CD4-positive, alpha-beta T cell (primary cell): ENCODE results near the gene MAPKBP1. TPM values are rescaled to one million over a fixed set of nuclear protein-coding genes. Genes with fewer than 3 reads are reported as not detected.
"Not testable (repeated sequence)": the region's sequence is repeated elsewhere in the genome, so short reads cannot be mapped to it uniquely, and the experiment has no call there.

Source experiments
- ATAC-seq: fragments of 200-7000 bp; cut with Tn5 transposase; one replicate; pipeline ENCODE4 v1.10.0; 2022; ENCODE audit warnings: mild to moderate bottlenecking; ENCODE audit not compliant: poor library complexity
- CTCF ChIA-PET: fragments of 350-600 bp; sonication (Branson Sonifier 250); formaldehyde crosslinking; loops from one replicate; lab custom pipeline; 2021; ENCODE audit warnings: antibody characterized with exemption, inconsistent platforms; lab: Charles Lee
- POLR2A ChIA-PET: fragments of 350-600 bp; sonication (Branson Sonifier 250); formaldehyde crosslinking; loops from one replicate; lab custom pipeline; 2021; ENCODE audit warnings: antibody characterized with exemption, inconsistent platforms; lab: Charles Lee
- DNase-seq, 14 experiments: peaks; one replicate each; pipeline ENCODE4 v3.0.0-alpha.2; 2013 to 2020; ENCODE audit warnings: mixed read lengths in 2 of 14
- H3K27ac ChIP-seq, 2 donors: one replicate each; pipeline versions ENCODE4 v1.5.1 to v1.7.0; 2013; ENCODE audit warnings: low read length in 2 of 2, low read depth in 1 of 2, mild to moderate bottlenecking in 1 of 2
- H3K27me3 ChIP-seq, 2 experiments: 1 replicate in 1 of 2; 2 replicates in 1 of 2; pipeline versions ENCODE4 v1.6.1 to v1.7.0; 2013; ENCODE audit warnings: low read length in 2 of 2, control low read depth in 1 of 2, mild to moderate bottlenecking in 1 of 2, moderate library complexity in 1 of 2; ENCODE audit not compliant: insufficient read depth in 2 of 2, control insufficient read depth in 1 of 2
- H3K36me3 ChIP-seq: one replicate; pipeline ENCODE4 v1.6.1; 2013; ENCODE audit warnings: low read length, control low read depth; ENCODE audit not compliant: insufficient read depth
- H3K4me1 ChIP-seq: one replicate; pipeline ENCODE4 v1.6.1; 2013; ENCODE audit warnings: low read length, control low read depth; ENCODE audit not compliant: insufficient read depth
- H3K4me3 ChIP-seq: one replicate; pipeline ENCODE4 v1.5.1; 2013; ENCODE audit warnings: mild to moderate bottlenecking, low read length, moderate library complexity
- H3K9me3 ChIP-seq, 2 experiments: 1 replicate in 1 of 2; 2 replicates in 1 of 2; pipeline versions ENCODE4 v1.6.1 to v1.7.0; 2013; ENCODE audit warnings: low read length in 2 of 2, mild to moderate bottlenecking in 2 of 2, control low read depth in 1 of 2, moderate library complexity in 1 of 2; ENCODE audit not compliant: control insufficient read depth in 1 of 2, insufficient read depth in 1 of 2
- H3K27ac Mint-ChIP-seq: one replicate; pipeline ENCODE4 v1.8.0; 2020; ENCODE audit warnings: mixed read lengths
- H3K27me3 Mint-ChIP-seq: one replicate; pipeline ENCODE4 v1.8.0; 2021; ENCODE audit warnings: mixed read lengths
- H3K36me3 Mint-ChIP-seq: one replicate; pipeline ENCODE4 v1.8.0; 2021; ENCODE audit warnings: low read depth, mixed read lengths
- H3K4me1 Mint-ChIP-seq: one replicate; pipeline ENCODE4 v1.8.0; 2021; ENCODE audit warnings: low read depth, mixed read lengths
- H3K4me3 Mint-ChIP-seq: one replicate; pipeline ENCODE4 v1.8.0; 2020; ENCODE audit warnings: mild to moderate bottlenecking, mixed read lengths
- H3K9me3 Mint-ChIP-seq: one replicate; pipeline ENCODE4 v1.8.0; 2020; ENCODE audit warnings: mixed read lengths
- intact Hi-C, 2 experiments: fragments of 100-400 bp; cut with DNase I in 1 of 2; cut with micrococcal nuclease in 1 of 2; formaldehyde crosslinking; loops; one replicate each; pipeline versions ENCODE4 v1.15.1 to v1.9.0; 2023 to 2025; cut with DNase I, micrococcal nuclease
- total RNA-seq, 174 experiments: library from RNA in 2 of 174; stranded (reverse) in 2 of 174; gene quantifications; one replicate each; pipeline ENCODE4 v1.2.3 and lab custom pipeline; 2021 to 2026
- TF ChIP-seq, protein P1 (sequence below): fragments of 200-600 bp; IDR thresholded peaks from one replicate; pipeline ENCODE4 v1.8.0; 2022; ENCODE audit warnings: antibody characterized with exemption, mild to moderate bottlenecking

Gene MAPKBP1
- total RNA-seq, 2 experiments from 2014 or later = 26.0 to 30.0 TPM

DNA sequence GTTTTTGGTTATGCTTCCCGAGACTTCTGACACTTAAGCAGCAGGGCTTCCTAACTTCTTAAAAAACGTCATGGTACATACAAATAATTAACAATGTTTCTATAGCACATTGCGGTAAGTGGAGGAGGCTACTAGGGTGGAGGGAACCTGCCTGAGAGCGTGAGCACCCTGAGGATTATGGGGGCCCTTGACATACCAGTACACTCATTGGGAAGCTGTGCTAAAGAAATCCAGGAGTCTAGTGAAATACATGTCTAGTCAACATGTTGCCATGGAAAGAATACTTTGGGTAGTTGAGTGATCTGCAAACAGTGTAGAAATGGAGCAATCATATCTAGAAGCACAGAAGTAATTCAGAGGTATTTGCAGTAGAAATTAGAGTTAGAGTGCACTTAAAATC, 39.2 kb upstream of the MAPKBP1 start:
- Mint-ChIP-seq H3K9me3 (no peaks in the 10 kb centered on the region), H3K36me3 (peaks cover 78% of the 10 kb centered on the region), H3K27ac (no peak overlapping the region), H3K27me3 (no peaks in the 10 kb centered on the region), H3K4me1 (no peaks in the 10 kb centered on the region), H3K4me3 (no peak overlapping the region)
- no peak for ATAC-seq
- ChIA-PET CTCF (no interaction called here), POLR2A (no interaction called here)
- no peak for DNase-seq
- no peaks in the 10 kb centered on the region for H3K4me1 ChIP-seq
- no peaks in the 10 kb centered on the region for H3K27me3 ChIP-seq
- TF ChIP-seq, protein P1, sequence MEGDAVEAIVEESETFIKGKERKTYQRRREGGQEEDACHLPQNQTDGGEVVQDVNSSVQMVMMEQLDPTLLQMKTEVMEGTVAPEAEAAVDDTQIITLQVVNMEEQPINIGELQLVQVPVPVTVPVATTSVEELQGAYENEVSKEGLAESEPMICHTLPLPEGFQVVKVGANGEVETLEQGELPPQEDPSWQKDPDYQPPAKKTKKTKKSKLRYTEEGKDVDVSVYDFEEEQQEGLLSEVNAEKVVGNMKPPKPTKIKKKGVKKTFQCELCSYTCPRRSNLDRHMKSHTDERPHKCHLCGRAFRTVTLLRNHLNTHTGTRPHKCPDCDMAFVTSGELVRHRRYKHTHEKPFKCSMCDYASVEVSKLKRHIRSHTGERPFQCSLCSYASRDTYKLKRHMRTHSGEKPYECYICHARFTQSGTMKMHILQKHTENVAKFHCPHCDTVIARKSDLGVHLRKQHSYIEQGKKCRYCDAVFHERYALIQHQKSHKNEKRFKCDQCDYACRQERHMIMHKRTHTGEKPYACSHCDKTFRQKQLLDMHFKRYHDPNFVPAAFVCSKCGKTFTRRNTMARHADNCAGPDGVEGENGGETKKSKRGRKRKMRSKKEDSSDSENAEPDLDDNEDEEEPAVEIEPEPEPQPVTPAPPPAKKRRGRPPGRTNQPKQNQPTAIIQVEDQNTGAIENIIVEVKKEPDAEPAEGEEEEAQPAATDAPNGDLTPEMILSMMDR = no peak
- H3K36me3 ChIP-seq = peaks cover 59% of the 10 kb centered on the region
- no peak overlapping the region for H3K27ac ChIP-seq
- H3K4me3 ChIP-seq = no peak overlapping the region
- intact Hi-C loops = no loop called here
- no peaks in the 10 kb centered on the region for H3K9me3 ChIP-seq

DNA sequence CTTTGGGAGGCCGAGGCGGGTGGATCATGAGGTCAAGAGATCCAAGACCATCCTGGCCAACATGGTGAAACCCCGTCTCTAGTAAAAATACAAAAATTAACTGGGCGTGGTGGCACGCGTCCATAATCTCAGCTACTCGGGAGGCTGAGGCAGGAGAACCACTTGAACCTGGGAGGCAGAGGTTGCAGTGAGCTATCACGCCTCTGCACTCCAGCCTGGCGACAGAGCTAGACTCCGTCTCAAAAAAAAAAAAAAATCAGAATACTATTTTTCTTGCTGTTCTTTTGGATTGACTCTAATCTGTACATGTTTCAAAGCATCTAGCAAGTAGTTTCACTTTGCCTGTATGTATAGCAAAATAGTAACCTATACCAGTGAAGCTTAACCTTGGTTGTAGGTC, 38.8 kb upstream of the MAPKBP1 start:
- H3K4me3 ChIP-seq, ATAC-seq, intact Hi-C loops, CTCF ChIA-PET, H3K4me3 Mint-ChIP-seq, H3K27ac ChIP-seq, POLR2A ChIA-PET, H3K27me3 Mint-ChIP-seq, H3K4me1 Mint-ChIP-seq, H3K27ac Mint-ChIP-seq, H3K9me3 Mint-ChIP-seq, H3K4me1 ChIP-seq, H3K9me3 ChIP-seq, DNase-seq, H3K27me3 ChIP-seq: not testable (repeated sequence)
- peaks cover 78% of the 10 kb centered on the region for H3K36me3 Mint-ChIP-seq
- peaks cover 58% of the 10 kb centered on the region for H3K36me3 ChIP-seq

DNA sequence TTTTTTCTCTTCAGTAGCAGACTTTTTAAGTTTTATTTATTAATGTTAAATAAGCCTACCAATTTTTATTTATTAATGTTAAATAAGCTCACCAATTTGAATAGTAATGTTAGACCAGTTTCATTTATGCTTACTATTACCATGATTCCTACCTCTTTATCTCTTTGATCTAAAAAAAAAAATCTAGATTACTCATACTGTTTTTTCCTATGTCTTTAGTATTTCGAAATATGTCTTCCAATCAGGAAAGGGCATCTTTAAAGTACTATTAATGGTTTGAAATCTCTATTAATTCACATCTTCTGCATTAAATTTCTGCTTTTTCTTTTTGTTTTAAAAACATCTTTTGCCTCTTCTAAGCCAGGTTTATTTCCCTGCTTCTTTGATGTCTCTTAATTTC, 27.5 kb upstream of the MAPKBP1 start:
- ATAC-seq = no peak
- Mint-ChIP-seq H3K27me3 (no peaks in the 10 kb centered on the region), H3K36me3 (peaks cover 72% of the 10 kb centered on the region), H3K27ac (no peak overlapping the region), H3K4me1 (peaks cover 6% of the 10 kb centered on the region), H3K9me3 (no peaks in the 10 kb centered on the region), H3K4me3 (no peak overlapping the region)
- no peak for DNase-seq
- H3K27ac ChIP-seq = no peak overlapping the region
- peaks cover 52% of the 10 kb centered on the region for H3K36me3 ChIP-seq
- no peak overlapping the region for H3K4me3 ChIP-seq
- TF ChIP-seq, protein P1 = no peak
- ChIA-PET POLR2A (interaction anchor here (0.7 kb wide), 1 partner anchor 1403 kb away, joined by 3 read pairs; no protein-coding TSS in a partner anchor), CTCF (interaction anchor here (0.5 to 1.6 kb wide), 3 partner anchors 28 to 136 kb away, joined by 3 to 4 read pairs (median 3); partner anchors contain the start of gene MAPKBP1)
- no peaks in the 10 kb centered on the region for H3K9me3 ChIP-seq
- intact Hi-C loops = loop anchor here in 1 of 2 experiments (5.0 to 10.0 kb wide), 2 partner anchors 145 to 272 kb away; no protein-coding TSS in a partner anchor
- no peaks in the 10 kb centered on the region for H3K4me1 ChIP-seq
- no peaks in the 10 kb centered on the region for H3K27me3 ChIP-seq

DNA sequence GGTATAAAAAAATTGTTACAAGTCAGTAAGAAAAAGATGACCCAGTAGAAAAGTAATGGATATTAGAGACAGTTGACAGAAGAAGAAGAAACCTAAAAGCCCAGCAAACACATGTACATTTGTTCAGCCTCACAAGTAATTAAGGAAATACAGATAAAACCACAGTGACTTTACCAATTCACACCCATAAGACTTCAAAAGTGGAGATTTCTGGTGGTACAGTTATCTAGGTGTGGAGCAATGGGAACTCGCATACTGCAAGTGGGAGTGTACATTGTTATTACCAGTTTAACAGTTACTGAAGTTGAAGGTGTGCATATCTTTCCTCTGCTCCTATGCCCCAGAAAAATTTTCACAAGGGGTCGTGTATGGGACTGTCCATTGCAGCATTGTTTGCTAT, 18.1 kb upstream of the MAPKBP1 start:
- no peaks in the 10 kb centered on the region for H3K4me1 ChIP-seq
- H3K4me1 Mint-ChIP-seq = no peaks in the 10 kb centered on the region
- H3K27me3 Mint-ChIP-seq = no peaks in the 10 kb centered on the region
- no peak overlapping the region for H3K27ac ChIP-seq
- H3K27ac Mint-ChIP-seq = no peak overlapping the region
- DNase-seq (no peak), ATAC-seq (no peak)
- intact Hi-C loops = no loop called here
- peaks cover 53% of the 10 kb centered on the region for H3K36me3 ChIP-seq
- H3K4me3 Mint-ChIP-seq = no peak overlapping the region
- H3K27me3 ChIP-seq = no peaks in the 10 kb centered on the region
- H3K9me3 ChIP-seq = no peaks in the 10 kb centered on the region
- H3K36me3 Mint-ChIP-seq = peaks cover 70% of the 10 kb centered on the region
- ChIA-PET CTCF (no interaction called here), POLR2A (no interaction called here)
- TF ChIP-seq, protein P1 = no peak
- no peaks in the 10 kb centered on the region for H3K9me3 Mint-ChIP-seq
- H3K4me3 ChIP-seq = no peak overlapping the region
